Chondrocyte (in vitro differentiated cells): Measurements from ENCODE around the gene C11orf42. TPM values are rescaled to one million over a fixed set of nuclear protein-coding genes. Genes with fewer than 3 reads are reported as not detected.

Experiments used
- DNase-seq: peaks from one replicate; pipeline ENCODE4 v3.0.0; 2021; ENCODE audit warnings: mixed read lengths, low spot score
- H3K27ac Mint-ChIP-seq: one replicate; pipeline ENCODE4 v1.8.0; 2021; ENCODE audit warnings: mild to moderate bottlenecking, moderate library complexity, mixed read lengths; ENCODE audit not compliant: unreplicated experiment
- H3K27me3 Mint-ChIP-seq: 2 replicates; pipeline ENCODE4 v1.8.0; 2021; ENCODE audit warnings: low read depth, mixed read lengths
- H3K36me3 Mint-ChIP-seq: 2 replicates; pipeline ENCODE4 v1.8.0; 2021; ENCODE audit warnings: low read depth, mixed read lengths
- H3K4me1 Mint-ChIP-seq: 2 replicates; pipeline ENCODE4 v1.8.0; 2021; ENCODE audit warnings: low read depth, mild to moderate bottlenecking, mixed read lengths
- H3K4me3 Mint-ChIP-seq: one replicate; pipeline ENCODE4 v1.8.0; 2021; ENCODE audit warnings: mild to moderate bottlenecking, moderate library complexity, mixed read lengths; ENCODE audit not compliant: unreplicated experiment
- H3K9me3 Mint-ChIP-seq: 2 replicates; pipeline ENCODE4 v1.8.0; 2021; ENCODE audit warnings: low read depth, mixed read lengths
- total RNA-seq: library from RNA; stranded (reverse); gene quantifications from 3 replicates; pipeline ENCODE4 v1.2.1, GENCODE V29; 2021
- TF ChIP-seq, protein P1 (sequence below): fragments of 200-600 bp; sonication (generic); IDR thresholded peaks from 2 replicates; pipeline ENCODE4 v1.5.0; 2021; ENCODE audit warnings: antibody characterized with exemption, mild to moderate bottlenecking, moderate library complexity

Gene C11orf42
- total RNA-seq, 1 donor from 2014 or later = not detected

DNA sequence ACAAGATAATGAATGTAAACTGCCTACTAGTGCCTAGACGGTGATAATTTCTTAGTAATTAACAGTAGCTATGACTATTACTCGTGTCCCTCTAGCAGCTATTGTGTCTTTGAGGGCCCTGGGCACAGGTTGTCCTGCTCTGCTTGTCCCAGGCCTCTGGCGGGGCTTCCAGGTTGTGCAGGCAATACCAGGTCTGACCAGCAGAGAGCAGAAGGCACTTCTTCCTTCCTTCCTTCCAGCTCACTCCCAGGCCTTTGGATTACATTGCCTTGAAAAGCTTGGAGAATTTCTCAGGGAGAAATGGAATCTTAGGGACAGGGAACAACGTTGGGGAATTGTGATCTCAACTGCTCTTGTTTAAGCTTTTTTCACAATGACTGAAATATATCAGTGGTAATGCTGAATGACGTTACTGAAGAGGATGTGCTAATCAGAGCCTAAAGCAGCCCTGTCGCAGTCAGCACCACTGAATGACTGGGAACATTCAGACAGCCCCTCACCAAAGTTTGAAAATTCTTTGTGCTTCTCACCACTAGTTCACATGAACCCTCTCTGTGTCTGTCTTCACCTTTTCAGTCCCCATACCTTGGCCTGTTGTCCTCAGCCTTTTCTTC lies 45.9 kb downstream of the C11orf42 start:
- Mint-ChIP-seq H3K36me3 (no peaks in the 10 kb centered on the region), H3K27me3 (peaks cover 4% of the 10 kb centered on the region), H3K4me3 (no peak overlapping the region), H3K27ac (no peak overlapping the region), H3K4me1 (peaks cover 8% of the 10 kb centered on the region), H3K9me3 (no peaks in the 10 kb centered on the region)
- no peak for DNase-seq
- TF ChIP-seq, protein P1, sequence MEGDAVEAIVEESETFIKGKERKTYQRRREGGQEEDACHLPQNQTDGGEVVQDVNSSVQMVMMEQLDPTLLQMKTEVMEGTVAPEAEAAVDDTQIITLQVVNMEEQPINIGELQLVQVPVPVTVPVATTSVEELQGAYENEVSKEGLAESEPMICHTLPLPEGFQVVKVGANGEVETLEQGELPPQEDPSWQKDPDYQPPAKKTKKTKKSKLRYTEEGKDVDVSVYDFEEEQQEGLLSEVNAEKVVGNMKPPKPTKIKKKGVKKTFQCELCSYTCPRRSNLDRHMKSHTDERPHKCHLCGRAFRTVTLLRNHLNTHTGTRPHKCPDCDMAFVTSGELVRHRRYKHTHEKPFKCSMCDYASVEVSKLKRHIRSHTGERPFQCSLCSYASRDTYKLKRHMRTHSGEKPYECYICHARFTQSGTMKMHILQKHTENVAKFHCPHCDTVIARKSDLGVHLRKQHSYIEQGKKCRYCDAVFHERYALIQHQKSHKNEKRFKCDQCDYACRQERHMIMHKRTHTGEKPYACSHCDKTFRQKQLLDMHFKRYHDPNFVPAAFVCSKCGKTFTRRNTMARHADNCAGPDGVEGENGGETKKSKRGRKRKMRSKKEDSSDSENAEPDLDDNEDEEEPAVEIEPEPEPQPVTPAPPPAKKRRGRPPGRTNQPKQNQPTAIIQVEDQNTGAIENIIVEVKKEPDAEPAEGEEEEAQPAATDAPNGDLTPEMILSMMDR = peak; percentile 86

GRCh38 chr11:6251990-6252473 lies 46.7 kb downstream of the C11orf42 start:
- no peak for DNase-seq
- Mint-ChIP-seq H3K27me3 (peaks cover 3% of the 10 kb centered on the region), H3K36me3 (no peaks in the 10 kb centered on the region)

GRCh38 chr11:6253197-6253596 lies 47.8 kb downstream of the C11orf42 start:
- Mint-ChIP-seq H3K36me3 (no peaks in the 10 kb centered on the region), H3K4me3 (no peak overlapping the region), H3K9me3 (no peaks in the 10 kb centered on the region)

More at GRCh38 chr11:6251990-6252473, 46.7 kb downstream of the C11orf42 start:
- peaks cover 8% of the 10 kb centered on the region for H3K4me1 Mint-ChIP-seq
- TF ChIP-seq, protein P1 = no peak
- no peaks in the 10 kb centered on the region for H3K9me3 Mint-ChIP-seq
- no peak overlapping the region for H3K27ac Mint-ChIP-seq
- H3K4me3 Mint-ChIP-seq = no peak overlapping the region

DNA sequence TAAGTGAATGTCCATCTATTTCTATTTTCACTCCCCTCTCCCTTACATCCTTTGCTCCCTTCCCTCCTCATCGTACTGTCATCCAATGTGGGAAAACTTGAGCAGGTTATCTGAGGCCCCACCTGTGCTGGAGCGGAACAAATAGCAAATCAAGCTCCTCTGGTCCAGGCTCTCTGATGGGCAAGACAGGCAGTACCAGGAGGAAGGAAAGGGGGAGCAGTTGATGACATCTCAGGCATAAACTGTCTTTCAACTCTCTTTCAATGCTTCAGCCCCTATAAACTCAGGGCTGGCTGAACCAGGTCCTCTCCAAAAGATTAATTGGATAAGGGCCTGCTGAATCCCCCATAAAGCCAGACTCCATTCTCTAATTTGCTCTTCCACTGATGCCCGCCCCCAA lies 52.8 kb downstream of the C11orf42 start:
- Mint-ChIP-seq H3K4me1 (peaks cover 10% of the 10 kb centered on the region), H3K27me3 (peaks cover 14% of the 10 kb centered on the region), H3K36me3 (no peaks in the 10 kb centered on the region), H3K9me3 (no peaks in the 10 kb centered on the region), H3K4me3 (no peak overlapping the region), H3K27ac (no peak overlapping the region)
- TF ChIP-seq, protein P1 = no peak
- DNase-seq = no peak

More at GRCh38 chr11:6253197-6253596, 47.8 kb downstream of the C11orf42 start:
- Mint-ChIP-seq H3K27me3 (peaks cover 3% of the 10 kb centered on the region), H3K27ac (no peak overlapping the region), H3K4me1 (peaks cover 8% of the 10 kb centered on the region)
- no peak for DNase-seq
- TF ChIP-seq, protein P1 = no peak

DNA sequence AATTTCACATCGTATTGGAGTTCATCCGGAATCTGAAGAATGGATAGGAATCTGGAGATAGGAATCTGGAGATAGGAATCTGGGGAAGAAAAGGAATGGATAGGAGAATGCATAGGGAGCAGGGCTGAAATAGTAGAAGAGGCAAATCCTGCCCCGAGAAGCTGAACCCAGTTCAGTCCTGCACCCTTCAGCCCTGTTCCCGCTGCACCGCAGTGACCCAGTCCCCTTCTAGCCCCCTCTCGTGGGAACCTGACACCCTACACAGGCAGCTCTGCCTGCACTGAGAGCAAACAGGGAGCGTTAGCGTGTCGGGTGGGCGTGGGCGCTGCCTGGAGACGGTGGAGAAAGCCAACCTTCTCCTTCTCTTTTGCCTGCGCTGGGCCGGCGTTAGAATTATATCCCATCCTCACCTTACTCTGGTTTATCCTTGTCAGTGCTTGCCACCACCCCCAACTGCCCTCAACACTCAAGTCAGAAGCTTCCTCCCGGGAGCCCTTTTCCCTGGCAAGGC lies 53.3 kb downstream of the C11orf42 start:
- Mint-ChIP-seq H3K9me3 (no peaks in the 10 kb centered on the region), H3K27me3 (peaks cover 15% of the 10 kb centered on the region), H3K4me3 (peak overlapping the region; percentile 52), H3K36me3 (no peaks in the 10 kb centered on the region), H3K27ac (no peak overlapping the region), H3K4me1 (peaks cover 10% of the 10 kb centered on the region)
- TF ChIP-seq, protein P1 = no peak
- DNase-seq = no peak
